HepG2 (cell line): ENCODE measurements around the gene NSD1. TPM values are rescaled to one million over a fixed set of nuclear protein-coding genes. Genes with fewer than 3 reads are reported as not detected.

Experiments
- CC2D1A ChIP-seq: sonication (generic); formaldehyde crosslinking; IDR thresholded peaks from 2 replicates; pipeline ENCODE4 v1.8.1; 2023; ENCODE audit warnings: mild to moderate bottlenecking, missing genetic modification reagents
- DPF2 ChIP-seq: sonication (generic); formaldehyde crosslinking; IDR thresholded peaks from 2 replicates; pipeline ENCODE4 v1.4.0; 2020; ENCODE audit warnings: mild to moderate bottlenecking, low read depth, missing genetic modification reagents, borderline replicate concordance
- HMGA1 ChIP-seq: sonication (generic); formaldehyde crosslinking; conservative IDR thresholded peaks from 2 replicates; pipeline ENCODE4 v1.4.0; 2020; ENCODE audit warnings: missing genetic modification reagents
- KDM1A ChIP-seq: IDR thresholded peaks from 2 replicates; pipeline ENCODE4 v1.6.1; 2016; ENCODE audit warnings: missing compliant biosample characterization
- MXD3 ChIP-seq: IDR thresholded peaks from 2 replicates; pipeline ENCODE4 v1.6.1; 2016; ENCODE audit warnings: mild to moderate bottlenecking, missing biosample characterization, missing genetic modification reagents
- NCOA5 ChIP-seq: sonication (generic); formaldehyde crosslinking; IDR thresholded peaks from 2 replicates; pipeline ENCODE4 v1.4.0; 2020; ENCODE audit warnings: missing genetic modification reagents
- POLR2AphosphoS5 ChIP-seq: IDR thresholded peaks from 2 replicates; pipeline ENCODE4 v1.6.1; 2012; ENCODE audit warnings: low read depth, low read length
- REL ChIP-seq: sonication (generic); formaldehyde crosslinking; conservative IDR thresholded peaks from 2 replicates; pipeline ENCODE4 v1.8.0; 2022; ENCODE audit warnings: mild to moderate bottlenecking, missing genetic modification reagents, moderate library complexity
- SP1 ChIP-seq, 2 experiments: fragments of 450-650 bp in 1 of 2; sonication (generic) in 1 of 2; formaldehyde crosslinking in 1 of 2; IDR thresholded peaks; 2 replicates each; pipeline versions ENCODE4 v1.4.0 to v1.6.1; 2016 to 2020; ENCODE audit warnings: missing genetic modification reagents in 1 of 2
- TBP ChIP-seq: sonication (generic); formaldehyde crosslinking; IDR thresholded peaks from 2 replicates; pipeline ENCODE4 v1.5.0; 2020; ENCODE audit warnings: missing genetic modification reagents
- TP53 ChIP-seq: sonication (generic); formaldehyde crosslinking; conservative IDR thresholded peaks from 2 replicates; pipeline ENCODE4 v1.4.0; 2020; ENCODE audit warnings: missing genetic modification reagents
- TSC22D2 ChIP-seq: sonication (generic); formaldehyde crosslinking; IDR thresholded peaks from 2 replicates; pipeline ENCODE4 v1.5.1; 2020; ENCODE audit warnings: missing genetic modification reagents, mild to moderate bottlenecking, borderline replicate concordance
- ZBTB39 ChIP-seq: sonication (generic); formaldehyde crosslinking; IDR thresholded peaks from 2 replicates; pipeline ENCODE4 v1.5.0; 2020; ENCODE audit warnings: missing genetic modification reagents
- ZNF296 ChIP-seq: sonication (generic); formaldehyde crosslinking; conservative IDR thresholded peaks from 2 replicates; pipeline ENCODE4 v1.5.0; 2020; ENCODE audit warnings: mild to moderate bottlenecking, missing genetic modification reagents
- ZNF3 ChIP-seq: IDR thresholded peaks from 2 replicates; pipeline ENCODE4 v1.7.0; 2017; ENCODE audit warnings: inconsistent platforms
- ZNF34 ChIP-seq: sonication (generic); formaldehyde crosslinking; IDR thresholded peaks from 2 replicates; pipeline ENCODE4 v1.4.0; 2020; ENCODE audit warnings: mild to moderate bottlenecking, missing genetic modification reagents, borderline replicate concordance
- ZNF512 ChIP-seq: sonication (generic); formaldehyde crosslinking; IDR thresholded peaks from 2 replicates; pipeline ENCODE4 v1.4.0; 2020; ENCODE audit warnings: mild to moderate bottlenecking, missing genetic modification reagents
- ZNF629 ChIP-seq: sonication (generic); formaldehyde crosslinking; conservative IDR thresholded peaks from 2 replicates; pipeline ENCODE4 v1.5.0; 2020; ENCODE audit warnings: missing genetic modification reagents
- ZNF660 ChIP-seq: sonication (generic); formaldehyde crosslinking; IDR thresholded peaks from 2 replicates; pipeline ENCODE4 v1.5.1; 2020; ENCODE audit warnings: mild to moderate bottlenecking, low read depth, missing genetic modification reagents, borderline replicate concordance
- ZNF749 ChIP-seq: sonication (generic); formaldehyde crosslinking; IDR thresholded peaks from 2 replicates; pipeline ENCODE4 v1.8.0; 2022; ENCODE audit warnings: mild to moderate bottlenecking, missing genetic modification reagents, moderate library complexity, borderline replicate concordance
- polyA plus RNA-seq, 8 experiments: library from polyadenylated mRNA; depleted of rRNA in 3 of 8; stranded (reverse) in 7 of 8; unstranded in 1 of 8; fragments of >200 nt; fragmentation: Illumina TruSeq in 4 of 8; extraction: Trizol in 4 of 8; gene quantifications; 2 replicates each; pipeline versions ENCODE4 v1.2.1 to v1.2.3, GENCODE V29; 2011 to 2016; ENCODE audit warnings: low read depth in 4 of 8, missing spikeins in 1 of 8, mixed read lengths in 1 of 8; ENCODE audit not compliant: insufficient read depth in 1 of 8
- total RNA-seq, 5 experiments: library from RNA; depleted of rRNA; stranded (reverse); fragments of >200 nt; fragmentation: Illumina TruSeq; extraction: Trizol; gene quantifications; 2 replicates each; pipeline ENCODE4 v1.2.3, GENCODE V29; 2016; ENCODE audit warnings: low read depth in 1 of 5
- TF ChIP-seq, protein P1 (sequence below): sonication (generic); formaldehyde crosslinking; IDR thresholded peaks from 2 replicates; pipeline ENCODE4 v1.4.0; 2020; ENCODE audit warnings: mild to moderate bottlenecking, missing genetic modification reagents
- TF ChIP-seq, protein P2 (sequence below): sonication (generic); formaldehyde crosslinking; conservative IDR thresholded peaks from 2 replicates; pipeline ENCODE4 v1.4.0; 2020; ENCODE audit warnings: missing genetic modification reagents
- TF ChIP-seq, protein P3 (sequence below): sonication (generic); formaldehyde crosslinking; IDR thresholded peaks from 2 replicates; pipeline ENCODE4 v1.8.1; 2023; ENCODE audit warnings: mild to moderate bottlenecking, moderate library complexity, missing genetic modification reagents

NSD1 gene
- total and polyA plus RNA-seq, 2 of the 13 experiments (the other 11 are each of a cell fraction or from before 2014, with no cell fraction given), result 0.01 to 0.09 TPM

GRCh38 chr5:177105691-177106476 lies 27.7 kb upstream of the NSD1 start (continued):
- TF ChIP-seq, protein P1, sequence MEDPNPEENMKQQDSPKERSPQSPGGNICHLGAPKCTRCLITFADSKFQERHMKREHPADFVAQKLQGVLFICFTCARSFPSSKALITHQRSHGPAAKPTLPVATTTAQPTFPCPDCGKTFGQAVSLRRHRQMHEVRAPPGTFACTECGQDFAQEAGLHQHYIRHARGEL (CRISPR knock-in tag), result no peak
- no peak for TF ChIP-seq ZNF660 (CRISPR knock-in tag)
- no peak for TF ChIP-seq TBP (CRISPR knock-in tag)
- no peak for TF ChIP-seq NCOA5
- TF ChIP-seq, protein P2, sequence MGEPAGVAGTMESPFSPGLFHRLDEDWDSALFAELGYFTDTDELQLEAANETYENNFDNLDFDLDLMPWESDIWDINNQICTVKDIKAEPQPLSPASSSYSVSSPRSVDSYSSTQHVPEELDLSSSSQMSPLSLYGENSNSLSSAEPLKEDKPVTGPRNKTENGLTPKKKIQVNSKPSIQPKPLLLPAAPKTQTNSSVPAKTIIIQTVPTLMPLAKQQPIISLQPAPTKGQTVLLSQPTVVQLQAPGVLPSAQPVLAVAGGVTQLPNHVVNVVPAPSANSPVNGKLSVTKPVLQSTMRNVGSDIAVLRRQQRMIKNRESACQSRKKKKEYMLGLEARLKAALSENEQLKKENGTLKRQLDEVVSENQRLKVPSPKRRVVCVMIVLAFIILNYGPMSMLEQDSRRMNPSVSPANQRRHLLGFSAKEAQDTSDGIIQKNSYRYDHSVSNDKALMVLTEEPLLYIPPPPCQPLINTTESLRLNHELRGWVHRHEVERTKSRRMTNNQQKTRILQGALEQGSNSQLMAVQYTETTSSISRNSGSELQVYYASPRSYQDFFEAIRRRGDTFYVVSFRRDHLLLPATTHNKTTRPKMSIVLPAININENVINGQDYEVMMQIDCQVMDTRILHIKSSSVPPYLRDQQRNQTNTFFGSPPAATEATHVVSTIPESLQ, result no peak
- TF ChIP-seq ZNF512, result no peak
- no peak for TF ChIP-seq ZNF34 (CRISPR knock-in tag)
- TF ChIP-seq ZNF296 (CRISPR knock-in tag), result no peak
- TF ChIP-seq, protein P3, sequence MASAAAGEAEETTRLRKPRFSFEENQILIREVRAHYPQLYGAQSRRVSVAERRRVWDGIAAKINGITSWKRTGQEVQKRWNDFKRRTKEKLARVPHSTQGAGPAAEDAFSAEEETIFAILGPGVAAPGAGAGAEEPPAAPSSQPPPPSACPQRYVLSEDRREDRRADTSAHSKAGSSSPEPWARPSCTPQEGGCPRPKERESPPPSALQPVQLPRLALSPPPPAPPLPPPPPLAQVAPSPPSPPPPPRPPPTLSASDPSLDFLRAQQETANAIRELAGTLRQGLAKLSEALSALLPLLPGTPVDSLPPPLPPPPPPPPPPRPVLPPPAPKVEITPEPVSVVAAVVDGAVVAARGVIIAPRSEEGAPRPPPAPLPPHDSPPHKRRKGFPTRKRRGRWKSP, result peak; percentile 72; the same call in 1 of the 2 replicates
- no peak for TF ChIP-seq ZNF749 (CRISPR knock-in tag)
- TF ChIP-seq ZNF629, result no peak
- TF ChIP-seq HMGA1 (CRISPR knock-in tag), result no peak
- no peak for TF ChIP-seq ZNF3
- no peak for TF ChIP-seq SP1 (IDR thresholded peaks at IDR 0.05)
- TF ChIP-seq SP1 (CRISPR knock-in tag; IDR thresholded peaks at IDR 0.05), result no peak
- no peak for TF ChIP-seq CC2D1A
- no peak for TF ChIP-seq DPF2 (CRISPR knock-in tag)
- no peak for TF ChIP-seq KDM1A
- no peak for TF ChIP-seq TP53 (CRISPR knock-in tag)
- no peak; the same call in 1 of the 2 replicates for TF ChIP-seq MXD3
- TF ChIP-seq POLR2AphosphoS5, result no peak
- TF ChIP-seq TSC22D2 (CRISPR knock-in tag), result 0 out of 2 replicates have a peak, but pooled peaks have one; percentile 73
- TF ChIP-seq ZBTB39, result no peak
- no peak for TF ChIP-seq REL (CRISPR knock-in tag)
